Measurements from ENCODE around the gene ERBIN. TPM values are rescaled to one million over a fixed set of nuclear protein-coding genes. Genes with fewer than 3 reads are reported as not detected.
"Not testable (repeated sequence)": the region's sequence is repeated elsewhere in the genome, so short reads cannot be mapped to it uniquely, and the experiment has no call there.

ERBIN gene
- total RNA-seq, 1 experiment from 2014 or later, result 70.6 TPM

GRCh38 chr5:65907135-65907534, 19.2 kb upstream of the ERBIN start:
- Histone ChIP-seq H3K27ac (no peak overlapping the region), H3K36me3 (no peaks in the 10 kb centered on the region), H3K27me3 (no peaks in the 10 kb centered on the region), H3K4me1 (no peaks in the 10 kb centered on the region), H3K9me3 (replicated peaks) (peaks cover 2% of the 10 kb centered on the region; the same call in 1 of the 2 replicates), H3K4me3 (no peak overlapping the region)
- no peak for DNase-seq

- DNase-seq, result no peak
- no peak overlapping the region for H3K27ac ChIP-seq
- no peak overlapping the region for H3K4me3 ChIP-seq
- H3K9me3 ChIP-seq (replicated peaks), result no peaks in the 10 kb centered on the region
- H3K4me1 ChIP-seq, result no peaks in the 10 kb centered on the region; the same call in 1 of the 2 replicates
- no peaks in the 10 kb centered on the region for H3K36me3 ChIP-seq
- H3K27me3 ChIP-seq, result no peaks in the 10 kb centered on the region
These were observed 15.7 kb upstream of the ERBIN start for GRCh38 chr5:65910711-65911110.

DNA sequence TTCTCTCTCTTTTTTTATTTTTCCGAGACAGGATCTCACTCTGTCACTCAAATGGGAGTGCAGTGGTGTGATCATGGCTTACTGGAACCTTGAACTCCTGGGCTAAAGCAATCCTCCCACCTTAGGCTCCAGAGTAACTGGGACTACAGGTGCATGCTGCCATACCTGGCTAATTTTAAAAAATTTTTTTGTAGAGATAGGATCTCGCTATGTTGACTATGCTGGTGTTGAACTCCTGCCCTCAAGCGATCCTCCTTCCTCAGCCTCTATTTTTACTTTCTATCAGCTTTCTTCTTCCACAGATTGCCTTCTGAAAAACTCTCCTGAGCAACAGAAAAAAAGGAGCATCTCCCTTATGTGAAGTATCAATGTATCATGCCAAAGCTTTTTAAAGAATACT, 14.1 kb upstream of the ERBIN start:
- H3K4me1 ChIP-seq, result peaks cover 4% of the 10 kb centered on the region; the same call in 1 of the 2 replicates
- H3K4me3 ChIP-seq, result no peak overlapping the region
- no peaks in the 10 kb centered on the region for H3K27me3 ChIP-seq
- DNase-seq, result no peak
- no peaks in the 10 kb centered on the region for H3K9me3 ChIP-seq (replicated peaks)
- no peaks in the 10 kb centered on the region for H3K36me3 ChIP-seq
- H3K27ac ChIP-seq, result no peak overlapping the region

- H3K4me3 ChIP-seq, result no peak overlapping the region
These were observed 12.9 kb upstream of the ERBIN start for GRCh38 chr5:65913519-65913918.

GRCh38 chr5:65914641-65915196, 11.7 kb upstream of the ERBIN start:
- H3K4me3 ChIP-seq, result no peak overlapping the region
- no peaks in the 10 kb centered on the region for H3K36me3 ChIP-seq
- DNase-seq, result no peak
- H3K9me3 ChIP-seq (replicated peaks), result no peaks in the 10 kb centered on the region
- no peaks in the 10 kb centered on the region for H3K27me3 ChIP-seq
- H3K27ac ChIP-seq, result no peak overlapping the region
- peaks cover 4% of the 10 kb centered on the region; the same call in 1 of the 2 replicates for H3K4me1 ChIP-seq

More at GRCh38 chr5:65913519-65913918, 12.9 kb upstream of the ERBIN start:
- H3K27me3 ChIP-seq, result no peaks in the 10 kb centered on the region
- no peak overlapping the region for H3K27ac ChIP-seq
- H3K36me3 ChIP-seq, result no peaks in the 10 kb centered on the region
- DNase-seq, result peak; percentile 16 to 52
- H3K4me1 ChIP-seq, result peaks cover 4% of the 10 kb centered on the region; the same call in 1 of the 2 replicates
- no peaks in the 10 kb centered on the region for H3K9me3 ChIP-seq (replicated peaks)

- DNase-seq; H3K27me3 ChIP-seq; H3K36me3 ChIP-seq; H3K9me3 ChIP-seq (replicated peaks); H3K4me3 ChIP-seq; H3K4me1 ChIP-seq; H3K27ac ChIP-seq: not testable (repeated sequence)
These were observed 10.7 kb upstream of the ERBIN start for GRCh38 chr5:65915661-65916060.

DNA sequence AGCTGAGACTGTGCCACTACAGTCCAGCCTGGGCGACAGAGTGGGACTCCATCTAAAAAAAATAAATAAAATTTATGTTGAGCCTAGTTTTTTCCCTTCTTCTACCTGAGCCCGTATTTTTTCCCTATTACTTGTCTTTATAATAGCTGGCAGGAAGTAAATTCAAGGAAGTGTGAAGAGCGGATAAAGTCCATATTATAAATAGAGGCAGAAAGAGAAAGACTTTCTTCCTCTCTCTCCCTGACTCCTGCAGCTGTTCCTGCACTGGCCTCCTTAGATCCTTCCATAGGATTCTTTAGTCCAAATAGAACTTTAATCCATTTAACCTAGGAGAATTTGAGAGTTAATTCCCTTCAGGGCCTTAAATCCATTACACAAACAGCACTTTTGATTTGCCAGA, 10.3 kb upstream of the ERBIN start:
- Histone ChIP-seq H3K9me3 (replicated peaks) (no peaks in the 10 kb centered on the region), H3K36me3 (no peaks in the 10 kb centered on the region), H3K4me1 (peaks cover 4% of the 10 kb centered on the region; the same call in 1 of the 2 replicates), H3K4me3 (no peak overlapping the region), H3K27me3 (no peaks in the 10 kb centered on the region), H3K27ac (no peak overlapping the region)
- DNase-seq, result no peak

GRCh38 chr5:65916636-65917035, 9.7 kb upstream of the ERBIN start:
- Histone ChIP-seq H3K27ac (no peak overlapping the region), H3K36me3 (no peaks in the 10 kb centered on the region), H3K27me3 (no peaks in the 10 kb centered on the region), H3K9me3 (replicated peaks) (no peaks in the 10 kb centered on the region), H3K4me3 (no peak overlapping the region), H3K4me1 (peaks cover 4% of the 10 kb centered on the region; the same call in 1 of the 2 replicates)
- DNase-seq, result no peak

- H3K36me3 ChIP-seq, result no peaks in the 10 kb centered on the region
- no peaks in the 10 kb centered on the region for H3K27me3 ChIP-seq
- H3K4me1 ChIP-seq, result peaks cover 4% of the 10 kb centered on the region; the same call in 1 of the 2 replicates
- no peak overlapping the region for H3K27ac ChIP-seq
- DNase-seq, result no peak
- no peak overlapping the region for H3K4me3 ChIP-seq
- no peaks in the 10 kb centered on the region for H3K9me3 ChIP-seq (replicated peaks)
These were observed 6.6 kb upstream of the ERBIN start for GRCh38 chr5:65919773-65920172.

DNA sequence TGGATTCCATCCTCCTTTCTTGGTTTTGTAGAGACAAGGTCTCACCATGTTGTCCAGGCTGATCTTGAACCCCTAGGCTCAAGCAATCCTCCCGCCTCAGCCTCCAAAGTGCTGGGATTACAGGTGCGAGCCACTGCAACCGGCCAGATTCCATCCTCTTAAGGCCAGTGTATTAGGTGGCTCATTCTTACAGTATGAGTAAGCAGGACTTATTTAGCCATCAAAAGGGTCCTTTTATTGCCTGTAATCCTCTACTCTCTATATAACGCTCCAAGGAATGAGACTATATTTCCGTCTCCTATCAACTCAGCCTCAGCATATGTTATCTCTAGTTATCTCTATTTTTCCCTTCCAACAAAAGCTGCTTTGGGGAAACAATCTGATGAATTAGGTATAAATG, 3.0 kb upstream of the ERBIN start:
- no peaks in the 10 kb centered on the region for H3K9me3 ChIP-seq (replicated peaks)
- H3K4me3 ChIP-seq, result no peak overlapping the region
- no peaks in the 10 kb centered on the region; the same call in 1 of the 2 replicates for H3K4me1 ChIP-seq
- H3K36me3 ChIP-seq, result no peaks in the 10 kb centered on the region
- no peaks in the 10 kb centered on the region for H3K27me3 ChIP-seq
- H3K27ac ChIP-seq, result no peak overlapping the region
- no peak for DNase-seq

- no peaks in the 10 kb centered on the region for H3K9me3 ChIP-seq (replicated peaks)
- H3K4me1 ChIP-seq, result no peaks in the 10 kb centered on the region; the same call in 1 of the 2 replicates
- no peaks in the 10 kb centered on the region for H3K36me3 ChIP-seq
- peak overlapping the region; percentile 88 for H3K4me3 ChIP-seq
- peak overlapping the region; percentile 86 for H3K27ac ChIP-seq
- H3K27me3 ChIP-seq, result no peaks in the 10 kb centered on the region
- DNase-seq, result no peak
These were observed 1.9 kb upstream of the ERBIN start for GRCh38 chr5:65924366-65925043.

GRCh38 chr5:65925044-65925600, 1.3 kb upstream of the ERBIN start:
- Histone ChIP-seq H3K4me3 (peak overlapping the region; percentile 88), H3K36me3 (peaks cover 4% of the 10 kb centered on the region; the same call in 1 of the 2 replicates), H3K9me3 (replicated peaks) (no peaks in the 10 kb centered on the region), H3K27ac (peak overlapping the region; percentile 86), H3K27me3 (no peaks in the 10 kb centered on the region), H3K4me1 (no peaks in the 10 kb centered on the region; the same call in 1 of the 2 replicates)
- DNase-seq, result peak; percentile 56 to 69

GRCh38 chr5:65925601-65926275, 637 bp upstream of the ERBIN start:
- Histone ChIP-seq H3K27me3 (no peaks in the 10 kb centered on the region), H3K36me3 (peaks cover 6% of the 10 kb centered on the region), H3K9me3 (replicated peaks) (no peaks in the 10 kb centered on the region), H3K4me1 (no peaks in the 10 kb centered on the region; the same call in 1 of the 2 replicates), H3K27ac (peak overlapping the region; percentile 92), H3K4me3 (peak overlapping the region; percentile 88)
- DNase-seq, result peak; percentile 84 to 88

GRCh38 chr5:65926893-65927292, 518 bp downstream of the ERBIN start:
- H3K4me3 ChIP-seq, result peak overlapping the region; percentile 88
- H3K4me1 ChIP-seq, result no peaks in the 10 kb centered on the region; the same call in 1 of the 2 replicates
- H3K9me3 ChIP-seq (replicated peaks), result no peaks in the 10 kb centered on the region
- peaks cover 8% of the 10 kb centered on the region for H3K36me3 ChIP-seq
- H3K27me3 ChIP-seq, result no peaks in the 10 kb centered on the region
- peak in 1 of 2 experiments; percentile 40 for DNase-seq
- peak overlapping the region; percentile 92 for H3K27ac ChIP-seq

All from SJCRH30 (cell line).